Kasumi-1 (cell line): ENCODE measurements around the gene MTF1.

ENCODE experiments used
- DNase-seq, 2 experiments: peaks; one replicate each; lab custom pipeline; 2025; lab: John Stamatoyannopoulos, UW

Gene MTF1

DNA sequence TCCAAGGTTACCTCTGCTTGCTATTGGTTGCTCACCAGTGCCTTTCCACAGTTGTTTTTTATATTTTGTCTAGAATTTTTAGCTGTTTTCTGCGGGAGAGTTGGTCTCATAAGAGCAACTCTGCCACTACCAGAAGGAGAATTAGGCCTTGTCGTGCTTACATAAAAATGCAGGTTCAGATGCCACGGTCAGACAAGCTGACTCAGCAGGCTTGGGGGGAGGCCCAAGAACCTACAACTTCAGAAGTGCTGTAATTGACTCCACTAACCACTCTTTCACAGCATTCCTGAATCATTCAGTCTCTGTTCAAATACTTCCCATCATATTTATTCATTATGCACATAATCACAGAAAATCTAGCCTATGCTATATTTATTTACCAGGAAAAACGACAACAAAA lies 28.3 kb downstream of the MTF1 start:
- no peak for DNase-seq

DNA sequence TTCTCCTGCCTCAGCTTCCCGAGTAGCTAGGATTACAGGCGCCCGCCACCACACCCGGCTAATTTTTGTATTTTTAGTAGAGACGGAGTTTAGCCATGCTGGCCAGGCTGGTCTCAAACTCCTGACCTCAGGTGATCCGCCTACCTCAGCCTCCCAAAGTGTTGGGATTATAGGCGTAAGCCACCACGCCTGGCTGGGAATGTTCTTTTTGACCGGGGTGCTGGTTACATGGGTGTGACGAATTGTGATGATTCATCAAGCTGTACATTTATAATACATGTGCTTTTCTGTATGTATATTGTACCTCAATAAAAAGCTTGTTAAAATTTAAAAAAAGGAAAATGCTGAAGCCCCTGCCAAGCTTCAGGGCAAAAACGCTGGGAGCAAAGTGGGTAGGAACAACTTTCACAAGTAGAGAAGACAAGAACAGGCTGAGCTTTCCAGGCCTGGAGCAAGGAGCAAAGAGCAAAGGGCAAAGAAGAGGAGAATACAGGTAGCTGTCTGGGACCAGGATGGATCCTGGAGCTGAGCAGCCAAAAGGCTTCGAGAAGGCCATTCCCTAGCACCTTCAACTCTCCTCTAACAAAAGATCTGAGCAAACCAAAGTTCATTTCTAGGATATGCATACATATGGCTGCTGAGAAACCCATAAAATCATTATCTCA lies 30.9 kb downstream of the MTF1 start:
- no peak for DNase-seq

DNA sequence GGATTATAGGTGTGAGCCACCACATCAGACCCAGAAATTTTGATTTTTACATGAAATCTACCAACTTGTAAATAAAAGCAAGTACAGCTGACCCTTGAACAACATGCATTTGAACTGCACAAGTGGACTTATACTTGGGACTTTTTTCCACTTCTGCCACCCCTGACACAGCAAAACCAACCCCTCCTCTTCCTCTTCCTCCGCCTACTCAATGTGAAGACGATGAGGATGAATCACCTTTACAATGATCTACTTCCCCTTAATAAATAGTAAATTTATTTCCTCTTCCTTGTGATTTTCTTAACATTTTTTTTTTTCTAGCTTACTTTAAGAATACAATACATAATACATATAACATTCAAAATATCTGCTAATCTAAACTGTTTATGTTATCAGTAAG lies 33.9 kb downstream of the MTF1 start:
- no peak for DNase-seq

DNA sequence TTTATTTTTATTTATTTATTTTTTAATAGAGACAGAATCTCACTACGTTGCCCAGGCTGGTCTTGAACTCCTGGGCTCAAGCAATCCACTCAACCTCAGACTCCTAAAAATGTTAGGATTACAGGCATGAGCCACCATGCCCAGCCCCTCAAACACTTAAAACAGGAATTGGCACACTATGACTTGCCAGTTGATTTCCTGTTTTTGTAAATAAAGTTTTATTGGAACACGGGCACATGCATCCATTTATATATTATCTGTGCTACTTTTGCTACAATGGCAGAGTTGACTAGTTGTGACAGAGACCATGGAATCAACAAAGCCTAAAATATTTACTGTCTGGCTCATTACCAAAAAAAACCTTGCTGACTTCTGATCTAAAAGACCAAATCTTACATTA lies 35.4 kb downstream of the MTF1 start:
- DNase-seq = no peak

DNA sequence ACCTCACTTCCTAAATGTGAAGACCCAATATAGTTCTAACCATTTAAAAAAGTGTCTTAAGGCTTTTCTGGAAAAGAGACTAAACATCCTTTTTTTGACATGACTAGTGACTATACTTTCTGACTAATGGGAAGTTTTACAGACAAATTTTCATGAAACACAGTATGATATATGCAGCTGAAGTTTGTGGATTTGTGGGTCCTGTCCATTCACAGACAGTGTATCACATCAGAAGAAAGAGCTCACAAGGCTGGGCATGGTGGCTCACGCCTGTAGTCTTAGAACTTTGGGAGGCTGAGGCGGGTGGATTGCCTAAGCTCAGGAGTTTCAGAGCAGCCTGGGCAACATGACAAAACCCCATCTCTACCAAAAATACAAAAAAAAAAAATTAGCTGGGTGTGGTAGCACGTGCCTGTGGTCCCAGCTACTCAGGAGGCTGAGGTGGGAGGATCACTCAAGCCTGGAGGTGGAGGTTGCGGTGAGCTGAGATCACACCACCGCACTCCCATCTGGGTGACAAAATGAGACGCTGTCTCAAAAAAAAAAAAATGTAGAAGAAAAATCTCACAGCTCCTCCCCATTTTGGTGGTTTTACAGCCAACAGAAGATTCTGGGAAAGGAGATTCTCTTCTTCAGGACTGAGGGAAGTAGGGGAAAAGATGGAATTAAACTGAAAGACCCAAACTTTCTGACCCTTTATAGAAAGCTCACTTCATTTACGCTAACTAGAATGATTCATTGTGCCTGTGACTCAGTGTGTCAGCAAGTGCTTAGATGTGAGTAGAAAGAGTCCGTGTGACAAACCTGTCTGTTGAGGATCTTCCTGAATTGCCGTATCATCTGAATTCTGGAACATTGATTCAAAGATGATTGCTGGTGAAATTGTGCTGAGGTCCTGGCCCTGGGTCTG lies 36.2 kb downstream of the MTF1 start:
- no peak for DNase-seq

DNA sequence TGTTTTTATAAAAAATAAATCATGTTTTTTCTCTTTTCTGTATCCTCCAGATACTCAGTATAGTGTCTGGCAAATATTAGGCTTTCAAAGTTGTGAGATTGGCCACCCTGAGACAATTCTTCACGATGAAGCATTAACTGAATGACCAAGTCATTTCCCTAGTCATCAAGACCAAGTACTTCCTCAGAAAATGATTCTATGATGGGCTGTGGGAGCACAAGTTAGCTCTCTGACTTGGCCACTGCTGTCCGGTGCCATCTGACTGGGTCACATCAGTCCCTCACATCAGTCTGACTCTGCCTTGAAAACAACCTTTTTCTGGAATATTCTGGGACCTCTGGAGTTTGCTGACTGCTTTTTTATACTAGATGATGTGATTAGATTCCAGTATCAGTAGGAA lies 37.9 kb downstream of the MTF1 start:
- DNase-seq = no peak

DNA sequence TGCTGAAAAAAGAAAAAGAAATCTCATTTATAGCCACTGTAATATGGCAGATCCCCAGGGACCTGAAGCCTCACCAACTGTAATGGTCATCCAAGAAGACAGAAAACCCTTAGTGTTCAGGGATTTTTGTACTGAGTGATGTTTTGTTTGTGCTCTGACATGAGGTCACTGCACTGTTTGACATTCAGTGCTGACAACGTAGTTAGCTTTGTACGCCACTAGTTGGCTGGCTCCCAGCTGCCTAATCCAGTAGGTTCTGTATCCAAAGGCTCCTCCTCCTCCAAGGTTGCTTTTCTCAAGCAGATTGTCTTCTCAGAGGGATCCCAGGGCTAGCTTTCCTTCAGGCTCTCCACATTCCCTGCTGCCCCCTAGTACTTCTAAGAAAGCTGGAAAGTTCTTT lies 41.9 kb downstream of the MTF1 start:
- peak in 1 of 2 experiments; percentile 4 for DNase-seq

DNA sequence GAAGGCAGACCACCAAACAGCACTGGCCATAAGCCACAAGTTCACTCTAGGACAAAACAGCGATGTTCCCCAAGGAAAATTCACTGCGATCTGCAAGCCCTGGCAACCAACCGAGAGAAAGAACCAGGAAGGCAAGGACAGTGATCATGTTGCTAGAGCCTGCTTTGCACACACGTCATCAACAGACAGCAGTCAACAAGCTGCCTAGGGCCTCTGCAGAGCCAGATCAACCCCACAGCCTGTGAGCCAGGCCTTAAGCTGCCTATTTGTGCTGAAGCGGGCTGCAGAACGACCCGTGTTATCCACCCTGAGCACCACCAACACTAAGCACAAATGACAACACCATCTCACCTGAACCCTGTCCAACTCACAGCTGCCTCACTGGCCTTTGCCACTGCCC lies 45.1 kb downstream of the MTF1 start:
- no peak for DNase-seq

DNA sequence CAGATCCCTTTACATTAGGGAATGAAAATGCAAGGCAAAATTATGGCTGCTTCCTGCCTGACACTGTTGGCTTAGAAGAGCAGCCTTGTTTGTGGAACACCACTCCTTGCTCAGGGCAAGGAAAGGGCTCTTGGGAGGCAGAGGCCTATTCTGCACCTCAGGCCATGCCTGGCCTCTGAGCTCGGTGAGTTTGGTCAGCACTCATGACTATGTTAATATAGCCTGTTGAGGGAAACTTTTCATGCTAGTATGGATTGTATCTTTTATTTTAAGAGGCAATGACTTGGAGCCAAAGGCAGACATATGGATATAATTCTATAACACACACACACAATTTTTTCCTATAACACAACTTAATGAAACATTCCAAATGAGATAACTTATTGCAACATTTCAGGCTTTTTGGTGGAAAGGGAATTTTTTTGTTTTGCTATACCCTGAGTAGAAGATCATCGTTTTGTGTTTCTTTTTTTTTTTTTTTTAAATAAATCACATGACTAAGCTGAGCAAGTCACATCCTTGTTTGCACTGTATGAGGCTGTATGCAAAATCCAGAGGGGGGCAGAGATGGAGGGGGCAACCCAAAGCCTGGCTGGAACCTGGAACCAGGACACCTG lies 45.8 kb downstream of the MTF1 start:
- DNase-seq = no peak

DNA sequence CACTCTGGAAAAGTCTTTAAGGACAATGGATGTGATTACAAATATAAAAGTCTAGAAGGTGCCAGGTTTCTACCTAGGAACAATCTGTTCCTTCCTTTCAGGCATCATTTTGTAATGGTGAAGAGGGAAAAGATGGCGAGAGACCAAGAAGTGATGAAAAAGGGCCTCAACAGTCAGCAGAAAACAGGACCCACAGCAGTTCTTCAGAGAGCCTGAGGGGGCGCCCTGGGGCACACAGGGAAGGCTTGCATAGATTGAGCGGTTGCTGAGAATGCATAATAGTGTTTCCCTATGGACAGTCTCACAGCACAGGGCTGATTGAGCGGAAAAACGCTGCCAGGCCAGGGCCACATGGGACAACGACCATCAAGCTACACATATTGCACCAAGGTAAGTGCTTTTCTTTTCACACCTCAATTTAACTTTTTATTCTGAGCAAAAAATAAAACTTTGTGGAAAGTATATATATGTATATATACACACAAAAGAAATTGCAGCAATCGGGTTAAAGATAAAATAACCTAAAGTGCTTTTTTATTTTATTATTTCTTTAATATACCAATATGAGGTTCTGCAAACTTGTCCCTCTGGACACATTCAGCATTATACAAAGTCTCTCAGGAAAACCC lies 48.3 kb downstream of the MTF1 start:
- peak; percentile 85 to 92 for DNase-seq

DNA sequence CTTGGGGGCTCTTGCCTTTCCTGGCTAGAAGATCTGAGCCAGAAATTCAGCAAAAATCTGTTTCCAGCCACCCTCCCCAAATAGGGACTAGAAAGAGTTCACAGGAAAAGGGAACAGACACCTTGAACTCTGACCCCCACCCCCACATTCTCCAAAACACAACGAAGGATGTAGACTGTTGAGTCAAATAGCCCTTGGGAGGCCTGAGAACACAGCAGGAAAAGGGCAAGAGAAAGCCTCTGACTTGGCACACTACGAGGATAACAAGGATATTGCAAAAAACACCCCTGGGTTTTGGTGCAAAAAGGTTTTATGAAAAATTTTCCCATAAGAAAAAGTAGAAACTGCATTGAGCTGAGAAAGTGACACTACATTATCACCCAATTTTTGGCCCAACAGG lies 49.5 kb downstream of the MTF1 start:
- DNase-seq = no peak

DNA sequence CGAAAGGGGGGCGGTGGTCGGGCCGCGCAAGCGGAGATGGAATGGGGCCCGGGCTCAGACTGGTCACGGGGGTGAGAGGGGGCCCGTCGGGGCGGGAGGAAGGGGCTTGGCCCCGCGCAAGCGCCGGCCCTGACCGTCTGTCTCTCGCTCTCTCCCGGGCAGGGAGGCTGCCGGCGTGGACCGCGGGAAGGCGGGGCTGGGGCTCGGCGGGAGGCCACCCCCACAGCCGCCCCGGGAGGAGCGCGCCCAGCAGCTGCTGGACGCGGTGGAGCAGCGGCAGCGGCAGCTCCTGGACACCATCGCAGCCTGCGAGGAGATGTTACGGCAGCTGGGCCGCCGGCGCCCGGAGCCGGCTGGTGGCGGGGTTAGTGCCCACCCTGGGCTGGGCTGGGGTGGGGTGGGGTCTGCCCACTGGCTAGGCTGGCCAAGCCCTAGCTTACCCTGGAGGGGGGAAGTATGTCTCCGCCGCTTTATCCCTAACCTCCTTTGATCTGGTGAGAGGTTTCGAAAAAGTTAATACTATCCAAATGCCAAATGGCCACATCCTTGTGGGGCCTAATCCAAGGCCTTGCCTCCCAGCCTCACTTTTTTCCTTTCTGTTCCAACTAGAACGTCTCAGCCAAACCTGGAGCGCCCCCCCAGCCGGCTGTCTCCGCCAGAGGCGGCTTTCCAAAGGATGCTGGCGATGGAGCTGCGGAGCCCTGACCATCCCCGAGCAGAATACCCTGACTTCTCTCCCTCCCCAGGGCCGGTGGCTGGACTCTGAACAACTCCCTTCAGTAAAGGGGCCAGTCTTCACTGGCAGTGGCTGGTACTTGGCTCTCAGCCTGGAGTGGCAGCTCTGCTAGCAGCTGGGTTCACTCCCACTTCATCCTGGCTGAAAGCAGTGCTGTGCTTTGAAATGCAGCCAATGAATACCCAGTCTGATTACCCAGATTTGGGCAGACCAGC lies 50.7 kb downstream of the MTF1 start:
- peak; percentile 60 to 62 for DNase-seq

DNA sequence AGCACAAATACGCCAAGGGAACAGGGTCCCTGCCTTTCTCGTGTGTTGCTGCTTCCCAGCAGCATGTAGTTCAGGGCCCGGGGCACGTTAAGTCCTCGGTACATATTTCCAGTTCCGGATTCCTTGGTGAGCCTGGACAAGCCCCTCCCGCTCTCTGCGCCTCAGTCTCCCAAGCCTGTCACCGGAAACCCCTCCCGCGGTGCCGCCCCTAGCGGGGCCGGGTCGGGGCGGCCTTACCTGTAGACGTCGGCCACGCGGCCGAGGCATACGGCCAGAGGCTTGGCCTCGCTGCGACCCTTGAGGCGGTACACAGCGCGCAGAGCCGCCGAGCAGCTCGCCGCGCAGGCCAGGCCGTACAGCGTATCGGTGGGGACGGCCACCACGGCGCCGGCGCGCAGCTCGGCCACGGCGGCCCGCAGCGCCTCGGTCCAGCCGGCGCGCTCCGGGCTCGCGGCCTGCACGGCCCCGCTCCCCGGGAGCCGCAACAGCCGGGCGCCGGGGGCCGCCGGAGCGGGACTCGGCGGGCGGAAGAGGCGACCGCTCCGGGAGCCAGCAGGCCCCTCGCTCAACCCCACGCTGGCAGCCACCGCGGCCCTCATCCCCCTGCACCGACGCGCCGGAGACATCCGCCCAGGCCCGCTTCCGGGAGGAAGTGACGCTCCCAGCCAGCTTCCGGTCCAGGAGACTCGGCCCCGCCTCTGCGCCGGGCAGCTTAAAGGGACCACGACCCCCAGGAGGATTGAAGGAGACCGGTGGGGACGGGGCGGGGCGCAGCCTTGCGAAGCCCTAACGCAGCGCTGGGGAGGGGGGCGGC lies 51.6 kb downstream of the MTF1 start, which contains the start of the genes C1orf122 and YRDC:
C1orf122 (plus strand) TSS at position 236 of the 814 bp plus-strand sequence. CDS start 615 bp downstream, outside the sequence.
YRDC (minus strand) TSS at position 654 of the 814 bp plus-strand sequence; CDS start at position 626, 28 bp downstream.
- DNase-seq = peak; percentile 93

DNA sequence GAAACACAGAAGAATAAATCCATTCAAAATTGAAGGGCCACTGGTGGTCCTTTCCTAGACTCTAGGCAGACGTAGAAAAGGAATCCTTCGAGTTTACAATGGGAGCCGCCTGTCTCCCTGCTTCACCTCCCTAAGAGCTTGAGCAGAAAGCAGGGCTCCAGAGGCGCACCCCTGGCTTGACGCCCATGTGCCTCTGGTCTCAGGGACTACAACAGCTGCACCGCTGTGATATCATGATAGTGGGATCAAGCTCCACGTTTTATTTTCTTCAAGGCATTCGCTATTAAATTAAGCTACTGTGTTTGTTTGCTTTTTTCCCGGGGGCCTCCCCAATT lies 52.2 kb downstream of the MTF1 start:
- DNase-seq = no peak

DNA sequence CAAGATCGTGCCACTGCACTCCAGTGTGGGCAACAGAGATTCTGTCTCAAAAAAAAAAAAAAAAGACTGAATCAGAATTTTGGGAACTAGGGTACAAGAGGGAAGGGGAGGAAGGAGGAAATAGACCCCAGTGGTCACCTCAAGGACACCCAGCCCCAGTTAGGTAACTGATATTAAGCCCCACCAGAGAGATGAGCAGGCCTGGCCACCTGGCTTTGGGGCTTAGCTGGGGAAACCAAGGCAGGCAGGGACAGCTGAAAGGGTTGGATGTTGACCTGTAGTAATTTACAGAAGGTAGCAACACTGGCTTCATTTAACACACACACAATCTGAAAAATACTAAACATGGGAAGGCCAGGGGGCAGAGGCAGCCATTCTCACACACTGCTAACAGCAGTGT lies 57.0 kb downstream of the MTF1 start:
- DNase-seq = no peak

DNA sequence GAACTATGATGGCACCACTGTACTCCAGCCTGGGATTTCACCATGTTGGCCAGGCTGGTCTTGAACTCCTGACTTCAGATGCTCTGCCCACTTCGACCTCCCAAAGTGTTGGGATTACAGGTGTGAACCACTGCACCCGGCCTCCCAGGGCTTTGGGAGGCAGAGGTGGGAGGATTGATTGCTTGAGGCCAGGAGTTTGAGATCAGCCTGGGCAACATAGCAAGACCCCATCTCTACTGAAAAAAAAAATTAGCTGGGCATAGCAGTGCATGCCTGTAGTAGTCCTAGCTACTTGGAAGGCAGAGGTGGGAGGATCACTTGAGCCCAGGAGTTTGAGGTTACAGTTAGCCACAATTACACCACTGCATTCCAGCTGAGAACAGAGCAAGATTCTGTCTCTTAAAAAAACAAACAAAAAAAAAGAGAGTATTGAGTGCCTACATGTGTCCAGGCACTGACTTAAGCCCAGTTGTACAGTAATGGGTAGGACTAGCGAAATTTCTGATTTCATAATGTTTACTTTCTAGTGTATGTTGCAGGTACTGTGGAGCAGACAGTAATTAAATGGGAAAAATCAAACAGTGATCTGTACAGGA lies 61.5 kb downstream of the MTF1 start:
- no peak for DNase-seq

DNA sequence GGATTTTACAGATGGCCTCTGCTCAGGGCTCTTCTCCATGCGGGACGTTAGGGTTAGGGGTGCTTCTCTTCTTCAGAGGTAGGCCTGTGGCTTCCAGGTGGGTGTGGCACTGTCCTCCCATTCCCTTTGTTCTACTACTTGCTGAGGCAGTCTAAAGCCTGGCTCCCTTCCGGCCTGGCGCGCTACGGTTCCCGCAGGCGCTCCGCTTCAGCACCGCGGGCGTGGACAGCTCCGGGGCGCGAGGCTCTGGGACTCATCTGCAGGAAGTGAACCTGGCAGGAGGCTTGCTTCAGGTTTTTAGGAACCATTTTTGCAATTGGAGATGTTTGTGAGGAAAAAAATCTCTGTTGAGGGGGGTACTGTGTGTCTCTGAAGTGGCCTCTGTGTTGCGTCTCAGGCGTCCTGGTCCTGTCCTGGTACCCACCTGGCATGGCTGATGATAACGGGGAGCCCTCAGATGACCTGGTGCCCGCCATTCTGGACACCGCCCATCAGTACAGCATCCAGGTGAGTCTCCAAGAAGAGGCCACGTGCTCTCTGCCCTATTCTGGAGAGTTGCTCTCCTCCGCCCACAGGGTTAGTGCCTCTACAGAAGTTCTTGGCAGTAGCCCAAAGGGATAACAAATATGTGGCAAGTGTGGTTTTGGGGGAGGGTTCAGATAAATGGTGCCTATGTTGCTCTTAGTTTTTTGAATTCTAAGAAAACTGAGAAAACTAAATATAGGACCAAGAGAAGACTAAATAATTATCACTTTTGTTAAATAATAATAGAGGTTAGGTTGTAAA lies 63.9 kb downstream of the MTF1 start:
- no peak for DNase-seq

DNA sequence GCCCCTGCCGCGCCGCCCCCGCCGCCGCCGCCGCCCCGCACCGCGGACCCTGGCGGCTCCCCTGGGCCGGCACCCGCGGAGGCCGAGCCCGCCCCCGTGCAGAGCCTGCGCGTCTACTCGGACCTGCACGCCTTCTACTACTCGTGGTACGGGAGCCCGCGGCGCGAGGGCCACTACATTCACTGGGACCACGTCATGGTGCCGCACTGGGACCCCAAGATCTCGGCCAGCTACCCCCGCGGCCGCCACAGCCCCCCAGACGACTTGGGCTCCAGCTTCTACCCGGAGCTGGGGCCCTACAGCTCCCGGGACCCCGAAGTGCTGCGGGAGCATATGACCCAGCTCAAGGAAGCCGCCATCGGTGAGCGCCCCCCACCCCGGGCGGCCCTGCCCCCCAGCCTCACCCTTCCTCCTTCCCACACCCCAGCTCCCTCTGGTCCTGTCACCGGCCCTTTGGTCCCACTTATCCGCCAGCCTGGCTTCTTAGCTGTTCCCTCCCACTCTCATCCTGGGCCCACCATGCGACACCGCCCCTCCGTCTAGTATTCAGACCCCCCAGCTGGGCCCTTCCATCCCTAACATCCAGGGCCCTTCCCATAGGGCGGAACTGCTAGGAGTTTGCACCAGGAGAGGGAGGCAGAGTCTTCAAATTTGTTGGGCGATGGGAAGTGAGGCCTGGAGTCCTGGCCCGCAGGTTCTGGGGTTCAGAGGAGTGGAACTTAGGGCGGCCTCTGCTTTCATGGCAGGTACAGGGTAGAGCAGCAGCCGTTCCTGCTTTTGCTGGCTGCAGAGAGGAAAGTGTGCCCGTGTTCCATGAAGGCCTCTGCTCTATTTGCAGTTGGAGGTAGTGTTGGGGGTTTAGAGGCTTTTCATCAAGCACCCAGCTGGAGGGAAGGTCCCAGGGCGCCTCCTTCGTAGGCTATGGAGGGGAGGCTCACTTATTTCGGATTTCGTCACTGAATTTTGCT lies 64.7 kb downstream of the MTF1 start:
- DNase-seq = peak in 1 of 2 experiments; percentile 23
